Panc1 (cell line): ENCODE measurements around the gene MTREX. TPM values are rescaled to one million over a fixed set of nuclear protein-coding genes. Genes with fewer than 3 reads are reported as not detected.

ENCODE experiments used
- ATAC-seq: fragments of 200-7000 bp; cut with Tn5 transposase; 2 replicates; pipeline ENCODE4 v1.9.1; 2020; ENCODE audit warnings: mild to moderate bottlenecking, moderate library complexity
- BruUV-seq: library from RNA; stranded (reverse); fragments of 400-500 nt; replicated peaks from 2 replicates; lab custom pipeline; 2021; lab: Mats Ljungman, UMichigan
- CTCF ChIA-PET: fragments of 300-600 bp; sonication (Branson Sonifier 250); formaldehyde crosslinking; loops from one replicate; lab custom pipeline; 2022; ENCODE audit warnings: antibody characterized with exemption; lab: Charles Lee
- POLR2A ChIA-PET: fragments of 300-600 bp; sonication (Branson Sonifier 250); formaldehyde crosslinking; loops from one replicate; lab custom pipeline; 2022; ENCODE audit warnings: antibody characterized with exemption; lab: Charles Lee
- DNase-seq: peaks from one replicate; pipeline ENCODE4 v3.0.0-alpha.2; 2010; ENCODE audit warnings: low read depth, low spot score
- H3K27ac ChIP-seq: 2 replicates; pipeline ENCODE4 v1.5.1; 2011; ENCODE audit warnings: mild to moderate bottlenecking, low read length, inconsistent platforms
- H3K27me3 ChIP-seq: fragments of 200-500 bp; sonication (Bioruptor generic); 2 replicates; pipeline ENCODE4 v1.6.0; 2014; ENCODE audit warnings: low read length, inconsistent platforms; ENCODE audit not compliant: control insufficient read depth, insufficient read depth
- H3K36me3 ChIP-seq: fragments of 200-500 bp; sonication (Bioruptor generic); 2 replicates; pipeline ENCODE4 v1.5.1; 2014; ENCODE audit warnings: inconsistent platforms, mild to moderate bottlenecking, low read length, moderate library complexity; ENCODE audit not compliant: control insufficient read depth, insufficient read depth
- H3K4me1 ChIP-seq: 2 replicates; pipeline ENCODE4 v1.5.1; 2011; ENCODE audit warnings: inconsistent platforms, mild to moderate bottlenecking, low read length, moderate library complexity; ENCODE audit not compliant: control insufficient read depth, insufficient read depth
- H3K4me3 ChIP-seq, 2 experiments: 2 replicates each; pipeline ENCODE4 v1.5.1; 2011 to 2012; ENCODE audit warnings: low read depth in 2 of 2, low read length in 2 of 2, mild to moderate bottlenecking in 2 of 2, inconsistent platforms in 1 of 2, moderate library complexity in 1 of 2
- H3K9me3 ChIP-seq: fragments of 200-500 bp; sonication (Bioruptor generic); 2 replicates; pipeline ENCODE4 v1.5.1; 2014; ENCODE audit warnings: low read depth, mild to moderate bottlenecking, inconsistent platforms, low read length, moderate library complexity; ENCODE audit not compliant: control insufficient read depth, insufficient read depth
- POLR2AphosphoS5 ChIP-seq: IDR thresholded peaks from 2 replicates; pipeline ENCODE4 v1.6.1; 2012; ENCODE audit warnings: mild to moderate bottlenecking, low read depth, low read length, moderate library complexity
- SIN3A ChIP-seq: IDR thresholded peaks from 2 replicates; pipeline ENCODE4 v1.6.1; 2012; ENCODE audit warnings: low read depth, mild to moderate bottlenecking, low read length, moderate library complexity, borderline replicate concordance; ENCODE audit not compliant: insufficient read depth
- TCF7L2 ChIP-seq: IDR thresholded peaks from 2 replicates; pipeline ENCODE4 v1.6.1; 2011; ENCODE audit warnings: mild to moderate bottlenecking, low read depth, low read length, inconsistent platforms
- in situ Hi-C: cut with HindIII; loops from 2 replicates; pipeline ENCODE4 v1.10.0; 2016; ENCODE audit warnings: low sequenced_read_pairs, low pct_unique_long_range_greater_than_20kb
- intact Hi-C: fragments of 100-400 bp; cut with micrococcal nuclease; formaldehyde crosslinking; loops from one replicate; pipeline ENCODE4 v1.10.0; 2022; ENCODE audit not compliant: unreplicated experiment
- total RNA-seq: library from RNA; stranded (reverse); gene quantifications from one replicate; pipeline ENCODE4 v1.2.1, GENCODE V29; 2021; ENCODE audit not compliant: unreplicated experiment
- TF ChIP-seq, protein P1 (sequence below), 2 experiments: IDR thresholded peaks; 2 replicates each; pipeline ENCODE4 v1.6.1; 2011 to 2012; ENCODE audit warnings: low read depth in 2 of 2, control low read depth in 1 of 2, low read length in 1 of 2, mild to moderate bottlenecking in 1 of 2, moderate library complexity in 1 of 2; ENCODE audit not compliant: insufficient read depth in 1 of 2
- TF ChIP-seq, protein P2 (sequence below): fragments of 450-650 bp; IDR thresholded peaks from 2 replicates; pipeline ENCODE4 v1.5.1; 2017; ENCODE audit warnings: mild to moderate bottlenecking

MTREX gene
- total RNA-seq, 1 experiment from 2014 or later: 97.0 TPM

DNA sequence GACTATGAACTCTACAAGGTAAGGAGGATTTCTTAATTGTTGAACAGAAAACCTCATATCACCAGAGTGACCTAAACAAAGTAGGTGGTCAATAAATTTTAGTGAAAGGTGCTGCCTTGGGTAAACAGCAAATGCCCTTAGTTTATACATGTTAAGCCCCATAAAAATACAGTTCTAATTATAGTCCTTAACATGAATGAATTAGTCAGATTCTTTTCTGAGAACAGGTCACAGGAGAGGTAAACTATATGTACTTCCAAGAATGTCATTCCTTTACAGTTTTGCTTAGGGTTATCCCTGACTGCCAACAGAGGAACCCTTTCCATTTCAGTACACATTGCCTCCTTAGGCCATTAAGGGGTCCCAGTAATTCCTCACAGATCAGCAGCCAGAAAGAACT lies 162.1 kb downstream of the MTREX start:
- intact Hi-C loops: no loop called here
- no peak overlapping the region for H3K4me3 ChIP-seq
- DNase-seq: no peak
- no peak for ATAC-seq
- H3K9me3 ChIP-seq: no peaks in the 10 kb centered on the region
- peak overlapping the region; percentile 17; the same call in 1 of the 2 replicates for H3K27ac ChIP-seq
- no peaks in the 10 kb centered on the region for H3K27me3 ChIP-seq
- ChIA-PET CTCF (no interaction called here), POLR2A (no interaction called here)
- in situ Hi-C loops: no loop called here
- no peaks in the 10 kb centered on the region for H3K36me3 ChIP-seq
- TF ChIP-seq, protein P1, sequence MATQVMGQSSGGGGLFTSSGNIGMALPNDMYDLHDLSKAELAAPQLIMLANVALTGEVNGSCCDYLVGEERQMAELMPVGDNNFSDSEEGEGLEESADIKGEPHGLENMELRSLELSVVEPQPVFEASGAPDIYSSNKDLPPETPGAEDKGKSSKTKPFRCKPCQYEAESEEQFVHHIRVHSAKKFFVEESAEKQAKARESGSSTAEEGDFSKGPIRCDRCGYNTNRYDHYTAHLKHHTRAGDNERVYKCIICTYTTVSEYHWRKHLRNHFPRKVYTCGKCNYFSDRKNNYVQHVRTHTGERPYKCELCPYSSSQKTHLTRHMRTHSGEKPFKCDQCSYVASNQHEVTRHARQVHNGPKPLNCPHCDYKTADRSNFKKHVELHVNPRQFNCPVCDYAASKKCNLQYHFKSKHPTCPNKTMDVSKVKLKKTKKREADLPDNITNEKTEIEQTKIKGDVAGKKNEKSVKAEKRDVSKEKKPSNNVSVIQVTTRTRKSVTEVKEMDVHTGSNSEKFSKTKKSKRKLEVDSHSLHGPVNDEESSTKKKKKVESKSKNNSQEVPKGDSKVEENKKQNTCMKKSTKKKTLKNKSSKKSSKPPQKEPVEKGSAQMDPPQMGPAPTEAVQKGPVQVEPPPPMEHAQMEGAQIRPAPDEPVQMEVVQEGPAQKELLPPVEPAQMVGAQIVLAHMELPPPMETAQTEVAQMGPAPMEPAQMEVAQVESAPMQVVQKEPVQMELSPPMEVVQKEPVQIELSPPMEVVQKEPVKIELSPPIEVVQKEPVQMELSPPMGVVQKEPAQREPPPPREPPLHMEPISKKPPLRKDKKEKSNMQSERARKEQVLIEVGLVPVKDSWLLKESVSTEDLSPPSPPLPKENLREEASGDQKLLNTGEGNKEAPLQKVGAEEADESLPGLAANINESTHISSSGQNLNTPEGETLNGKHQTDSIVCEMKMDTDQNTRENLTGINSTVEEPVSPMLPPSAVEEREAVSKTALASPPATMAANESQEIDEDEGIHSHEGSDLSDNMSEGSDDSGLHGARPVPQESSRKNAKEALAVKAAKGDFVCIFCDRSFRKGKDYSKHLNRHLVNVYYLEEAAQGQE (IDR thresholded peaks at IDR 0.05; ENCODE audit: insufficient read depth in 1 of 2, low read depth in 2 of 2, low read length in 1 of 2): no peak
- no peak for TF ChIP-seq TCF7L2
- no peak for TF ChIP-seq SIN3A
- TF ChIP-seq, protein P2, sequence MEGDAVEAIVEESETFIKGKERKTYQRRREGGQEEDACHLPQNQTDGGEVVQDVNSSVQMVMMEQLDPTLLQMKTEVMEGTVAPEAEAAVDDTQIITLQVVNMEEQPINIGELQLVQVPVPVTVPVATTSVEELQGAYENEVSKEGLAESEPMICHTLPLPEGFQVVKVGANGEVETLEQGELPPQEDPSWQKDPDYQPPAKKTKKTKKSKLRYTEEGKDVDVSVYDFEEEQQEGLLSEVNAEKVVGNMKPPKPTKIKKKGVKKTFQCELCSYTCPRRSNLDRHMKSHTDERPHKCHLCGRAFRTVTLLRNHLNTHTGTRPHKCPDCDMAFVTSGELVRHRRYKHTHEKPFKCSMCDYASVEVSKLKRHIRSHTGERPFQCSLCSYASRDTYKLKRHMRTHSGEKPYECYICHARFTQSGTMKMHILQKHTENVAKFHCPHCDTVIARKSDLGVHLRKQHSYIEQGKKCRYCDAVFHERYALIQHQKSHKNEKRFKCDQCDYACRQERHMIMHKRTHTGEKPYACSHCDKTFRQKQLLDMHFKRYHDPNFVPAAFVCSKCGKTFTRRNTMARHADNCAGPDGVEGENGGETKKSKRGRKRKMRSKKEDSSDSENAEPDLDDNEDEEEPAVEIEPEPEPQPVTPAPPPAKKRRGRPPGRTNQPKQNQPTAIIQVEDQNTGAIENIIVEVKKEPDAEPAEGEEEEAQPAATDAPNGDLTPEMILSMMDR: no peak
- no peak for TF ChIP-seq POLR2AphosphoS5
- H3K4me1 ChIP-seq: peaks cover 9% of the 10 kb centered on the region; the same call in 1 of the 2 replicates
- BruUV-seq: no TSS peak

DNA sequence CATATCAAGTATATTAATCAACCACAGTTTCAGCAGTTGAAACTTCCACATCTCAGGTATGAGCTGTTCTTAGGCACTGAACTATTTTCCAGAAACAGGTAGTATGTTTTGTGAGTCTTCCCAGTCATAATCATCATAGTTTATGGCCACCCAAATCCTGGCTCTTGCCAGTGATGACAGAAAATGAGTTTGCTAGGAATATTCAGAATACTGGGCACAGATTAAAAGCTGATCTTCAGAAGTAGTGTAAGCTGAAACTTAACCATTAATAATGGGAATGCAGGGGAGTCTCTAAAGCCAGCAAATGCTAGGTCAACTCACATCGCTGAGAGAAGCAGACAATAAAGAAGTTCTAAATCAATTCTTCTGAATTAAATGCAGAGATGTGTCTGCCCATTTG lies 162.5 kb downstream of the MTREX start:
- ChIA-PET POLR2A (no interaction called here), CTCF (no interaction called here)
- intact Hi-C loops: no loop called here
- no peak overlapping the region for H3K4me3 ChIP-seq
- ATAC-seq (no peak), DNase-seq (no peak)
- in situ Hi-C loops: no loop called here
- no TSS peak for BruUV-seq
- TF ChIP-seq, protein P2: no peak
- TF ChIP-seq POLR2AphosphoS5: no peak
- TF ChIP-seq SIN3A: no peak
- TF ChIP-seq, protein P1 (IDR thresholded peaks at IDR 0.05; ENCODE audit: insufficient read depth in 1 of 2, low read depth in 2 of 2, low read length in 1 of 2): no peak
- no peak for TF ChIP-seq TCF7L2
- H3K9me3 ChIP-seq: no peaks in the 10 kb centered on the region
- no peaks in the 10 kb centered on the region for H3K36me3 ChIP-seq
- H3K4me1 ChIP-seq: peaks cover 9% of the 10 kb centered on the region; the same call in 1 of the 2 replicates
- H3K27me3 ChIP-seq: no peaks in the 10 kb centered on the region
- peak overlapping the region; percentile 17; the same call in 1 of the 2 replicates for H3K27ac ChIP-seq
